ENCODE results near the gene SHC4. TPM values are rescaled to one million over a fixed set of nuclear protein-coding genes. Genes with fewer than 3 reads are reported as not detected.

Gene SHC4
- total and polyA plus RNA-seq, 2 of the 13 experiments (the other 11 are each of a cell fraction or from before 2014, with no cell fraction given), result 0.04 TPM; not detected in 1

GRCh38 chr15:48975472-48976419 is 12.0 kb upstream of the SHC4 start (continued):
- TF ChIP-seq HNRNPLL (IDR thresholded peaks at IDR 0.05; ENCODE audit: low read depth, low read length, poor library complexity, severe bottlenecking) (peak; percentile 82), PATZ1 (CRISPR knock-in tag; IDR thresholded peaks at IDR 0.05) (peak; percentile 50), BCLAF1 (IDR thresholded peaks at IDR 0.05) (no peak), ZMYM4 (CRISPR knock-in tag; IDR thresholded peaks at IDR 0.05) (peak; percentile 78), ZNF331 (CRISPR knock-in tag; IDR thresholded peaks at IDR 0.05) (0 out of 2 replicates have a peak, but pooled peaks have one; percentile 21), CERS6 (CRISPR knock-in tag; IDR thresholded peaks at IDR 0.05) (0 out of 2 replicates have a peak, but pooled peaks have one; percentile 16), ZFX (CRISPR knock-in tag; IDR thresholded peaks at IDR 0.05; ENCODE audit: low read depth) (peak; percentile 86), NR2F6 (IDR thresholded peaks at IDR 0.05) (no peak), NR2F6 (CRISPR knock-in tag; IDR thresholded peaks at IDR 0.05) (no peak), STAG1 (CRISPR knock-in tag; IDR thresholded peaks at IDR 0.05) (peak; percentile 38), TRAFD1 (CRISPR knock-in tag; IDR thresholded peaks at IDR 0.05; ENCODE audit: borderline replicate concordance) (no peak), NRL (CRISPR knock-in tag; IDR thresholded peaks at IDR 0.05; ENCODE audit: borderline replicate concordance) (peak; percentile 53; the same call in 1 of the 2 replicates), JARID2 (CRISPR knock-in tag; IDR thresholded peaks at IDR 0.05; ENCODE audit: insufficient replicate concordance) (no peak), CREM (IDR thresholded peaks at IDR 0.05) (no peak), CREM (CRISPR knock-in tag; IDR thresholded peaks at IDR 0.05) (no peak), ASH2L (IDR thresholded peaks at IDR 0.05; ENCODE audit: insufficient read length, low read depth, low read length) (peak; percentile 37), TARDBP (CRISPR knock-in tag; IDR thresholded peaks at IDR 0.05) (peak; percentile 21; the same call in 1 of the 2 replicates)
